Measurements from ENCODE around the gene OSBPL8. TPM values are rescaled to one million over a fixed set of nuclear protein-coding genes. Genes with fewer than 3 reads are reported as not detected.

The OSBPL8 gene
- total and polyA plus RNA-seq, 2 of the 8 experiments (the other 6 are each of a cell fraction or from before 2014, with no cell fraction given): 10.9 to 81.1 TPM

DNA sequence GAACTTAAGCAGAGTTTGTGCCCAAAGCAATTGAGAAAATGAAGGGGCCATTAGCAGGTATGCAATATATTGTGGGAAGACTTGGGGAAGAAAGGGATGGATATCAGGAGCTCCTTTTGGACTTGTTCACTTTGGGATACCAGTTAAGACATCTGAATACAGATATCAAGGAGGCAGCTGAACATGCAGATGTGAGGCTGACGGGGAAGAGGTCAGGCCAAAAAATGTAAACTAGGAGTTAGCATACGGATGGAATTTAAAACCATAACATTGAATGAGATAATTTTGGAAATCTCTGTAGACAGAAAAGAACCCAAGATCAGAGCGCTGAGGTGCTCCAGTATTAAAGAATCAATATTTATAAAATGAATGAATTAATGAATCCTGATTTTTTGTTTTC is 53.4 kb downstream of the OSBPL8 start:
- CTCF ChIA-PET (ENCODE audit: partially characterized antibody): no interaction called here

More for the DNA sequence above, 53.4 kb downstream of the OSBPL8 start:
- H4K91ac ChIP-seq (replicated peaks; ENCODE audit: insufficient read length, low read length): no peak overlapping the region
- H2AFZ ChIP-seq (ENCODE audit: low read length): no peak overlapping the region
- DNase-seq (ENCODE audit: low read depth in 1 of 2, low spot score in 2 of 2) (no peak), FAIRE-seq (no peak)
- TF ChIP-seq RNF2 (IDR thresholded peaks at IDR 0.05; ENCODE audit: borderline replicate concordance, low read depth, low read length, missing control alignments, poor library complexity, severe bottlenecking): no peak
- TF ChIP-seq SAP30 (IDR thresholded peaks at IDR 0.05; ENCODE audit: insufficient read depth, insufficient replicate concordance, low read length): no peak
- TF ChIP-seq TAF7 (optimal IDR thresholded peaks at IDR 0.05; ENCODE audit: borderline replicate concordance, low read depth, low read length): no peak
- TF ChIP-seq POLR2A (IDR thresholded peaks at IDR 0.05; ENCODE audit: control extremely low read depth in 1 of 2, low read depth in 2 of 2, low read length in 2 of 2): no peak
- no peak for TF ChIP-seq CHD2 (IDR thresholded peaks at IDR 0.05; ENCODE audit: low read length)
- TF ChIP-seq CHD1 (IDR thresholded peaks at IDR 0.05; ENCODE audit: low read depth, low read length): no peak
- no peak for TF ChIP-seq SIN3A (conservative IDR thresholded peaks at IDR 0.05 in 1 of 2, IDR thresholded peaks at IDR 0.05 in 1 of 2; ENCODE audit: low read depth in 1 of 2, low read length in 2 of 2)
- no peak for TF ChIP-seq CBX5 (IDR thresholded peaks at IDR 0.05; ENCODE audit: low read depth, low read length)
- no peak for TF ChIP-seq CBX8 (IDR thresholded peaks at IDR 0.05; ENCODE audit: borderline replicate concordance, low read depth, low read length)
- no peak overlapping the region for H3K56ac ChIP-seq (replicated peaks; ENCODE audit: insufficient read length, low read depth, low read length)
- peaks cover 0 to 31% of the 10 kb centered on the region in 2 experiments; a peak in 2 of 4 replicates for H3K79me2 ChIP-seq (ENCODE audit: control insufficient read depth in 1 of 2, insufficient read depth in 2 of 2, low read length in 2 of 2)
- no peak overlapping the region for H4K5ac ChIP-seq (ENCODE audit: insufficient read length, low read depth, low read length)
- no peak overlapping the region for H2BK12ac ChIP-seq (ENCODE audit: low read depth, low read length)
- no peak overlapping the region for H4K8ac ChIP-seq (ENCODE audit: extremely low read depth, insufficient read depth, low read length)
- no peak overlapping the region for H3K4ac ChIP-seq (replicated peaks; ENCODE audit: insufficient read length, low read depth, low read length)
- H2BK20ac ChIP-seq (ENCODE audit: low read length): no peak overlapping the region
- H3K4me1 ChIP-seq (replicated peaks in 1 of 4; ENCODE audit: control insufficient read depth in 3 of 4, insufficient read depth in 4 of 4, low read length in 3 of 4): no peaks in the 10 kb centered on the region
- no peak overlapping the region for H3K27ac ChIP-seq (ENCODE audit: low read depth, low read length)
- 86% methylated on average over 3 of the region's 3 CpGs; no CpG with 5 or more reads in 1 of the 2 experiments for WGBS, 2 experiments (ENCODE audit: extremely low coverage in 1 of 2, insufficient coverage in 1 of 2, insufficient read length in 1 of 2, insufficient replicate concordance in 2 of 2, low coverage in 1 of 2, low lambda C conversion rate in 2 of 2, missing lambda C conversion rate in 1 of 2)
- H3K23me2 ChIP-seq (ENCODE audit: low read depth, low read length): no peaks in the 10 kb centered on the region
- H3K18ac ChIP-seq (ENCODE audit: extremely low read depth, low read length): no peak overlapping the region
- POLR2A ChIA-PET (ENCODE audit: partially characterized antibody): no interaction called here
- H3K4me2 ChIP-seq (ENCODE audit: insufficient read depth in 1 of 2, low read depth in 2 of 2, low read length in 2 of 2): no peak overlapping the region
- H3K4me3 ChIP-seq (ENCODE audit: extremely low read depth in 1 of 4, insufficient read depth in 2 of 4, low read depth in 3 of 4, low read length in 4 of 4): no peak overlapping the region
- H3K23ac ChIP-seq (ENCODE audit: insufficient read length): no peak overlapping the region
- H3K36me3 ChIP-seq (ENCODE audit: control insufficient read depth in 2 of 4, insufficient read depth in 4 of 4, low read length in 3 of 4): peaks cover 0 to 4% (median 0%) of the 10 kb centered on the region in 4 experiments; a peak in 1 of 8 replicates
- H2BK120ac ChIP-seq (replicated peaks; ENCODE audit: low read depth, low read length): no peak overlapping the region
- H3K79me1 ChIP-seq (ENCODE audit: low read depth, low read length): no peaks in the 10 kb centered on the region; the same call in 1 of the 2 replicates
- no peaks in the 10 kb centered on the region for H3K27me3 ChIP-seq (replicated peaks in 1 of 4; ENCODE audit: control insufficient read depth in 3 of 4, extremely low read depth in 1 of 4, insufficient read depth in 3 of 4, low read length in 3 of 4)
- no peak overlapping the region for H2BK5ac ChIP-seq (ENCODE audit: low read depth, low read length)
- no peak overlapping the region for H3K14ac ChIP-seq (ENCODE audit: insufficient read length)
- no peaks in the 10 kb centered on the region for H4K20me1 ChIP-seq (replicated peaks in 1 of 2; ENCODE audit: control insufficient read depth in 1 of 2, insufficient read depth in 2 of 2, low read length in 2 of 2)
- no peaks in the 10 kb centered on the region; a peak in 1 of 4 replicates for H3K9me3 ChIP-seq (ENCODE audit: insufficient read depth in 2 of 2, low read depth in 1 of 2, low read length in 1 of 2)
- H3K9ac ChIP-seq (replicated peaks in 1 of 4; ENCODE audit: extremely low read depth in 1 of 4, low read depth in 3 of 4, low read length in 3 of 4): no peak overlapping the region
- no peak overlapping the region for H2AK5ac ChIP-seq (ENCODE audit: low read depth, low read length)
- H2BK15ac ChIP-seq (ENCODE audit: low read length): no peak overlapping the region

All from H1 (cell line).